CD4-positive, alpha-beta T cell treated with Interleukin-17A for 1 hour (primary cell): ENCODE measurements around the gene RIN1.
"Not testable (repeated sequence)": the region's sequence is repeated elsewhere in the genome, so short reads cannot be mapped to it uniquely, and the experiment has no call there.

Experiments
- DNase-seq: peaks from one replicate; pipeline ENCODE4 v3.0.0-alpha.2; 2020

RIN1 gene

GRCh38 chr11:66336234-66337102 is at the start of gene RIN1:
TSS of gene RIN1 (minus strand) at chr11:66336434. CDS start at chr11:66336402, 32 bp downstream.
- DNase-seq: peak; percentile 64

GRCh38 chr11:66384316-66384715 is 48.1 kb upstream of the RIN1 start:
- DNase-seq: not testable (repeated sequence)

- DNase-seq: not testable (repeated sequence)
Measured at GRCh38 chr11:66380264-66380663, 44.0 kb upstream of the RIN1 start.

GRCh38 chr11:66373690-66374287 is 37.6 kb upstream of the RIN1 start:
- DNase-seq: not testable (repeated sequence)

DNA sequence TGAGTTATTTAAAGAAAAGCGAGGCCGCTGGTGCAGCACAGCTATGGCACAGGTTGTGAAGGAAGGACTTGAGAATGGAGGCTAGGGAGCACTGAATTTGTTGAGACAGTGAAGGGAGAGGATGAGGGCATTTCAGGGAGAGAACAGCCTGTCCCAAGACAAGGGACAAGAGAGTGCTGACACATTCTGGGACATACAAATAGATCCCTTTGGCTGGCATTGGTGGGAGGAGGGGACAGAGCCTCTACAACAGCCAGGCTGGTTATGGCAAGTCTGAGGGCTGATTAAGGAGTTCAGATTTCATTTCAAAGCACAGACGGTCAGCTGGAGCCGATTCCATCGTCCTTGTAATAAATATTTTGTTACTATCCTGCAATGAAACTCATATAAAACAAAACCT is 37.0 kb upstream of the RIN1 start:
- no peak for DNase-seq

DNA sequence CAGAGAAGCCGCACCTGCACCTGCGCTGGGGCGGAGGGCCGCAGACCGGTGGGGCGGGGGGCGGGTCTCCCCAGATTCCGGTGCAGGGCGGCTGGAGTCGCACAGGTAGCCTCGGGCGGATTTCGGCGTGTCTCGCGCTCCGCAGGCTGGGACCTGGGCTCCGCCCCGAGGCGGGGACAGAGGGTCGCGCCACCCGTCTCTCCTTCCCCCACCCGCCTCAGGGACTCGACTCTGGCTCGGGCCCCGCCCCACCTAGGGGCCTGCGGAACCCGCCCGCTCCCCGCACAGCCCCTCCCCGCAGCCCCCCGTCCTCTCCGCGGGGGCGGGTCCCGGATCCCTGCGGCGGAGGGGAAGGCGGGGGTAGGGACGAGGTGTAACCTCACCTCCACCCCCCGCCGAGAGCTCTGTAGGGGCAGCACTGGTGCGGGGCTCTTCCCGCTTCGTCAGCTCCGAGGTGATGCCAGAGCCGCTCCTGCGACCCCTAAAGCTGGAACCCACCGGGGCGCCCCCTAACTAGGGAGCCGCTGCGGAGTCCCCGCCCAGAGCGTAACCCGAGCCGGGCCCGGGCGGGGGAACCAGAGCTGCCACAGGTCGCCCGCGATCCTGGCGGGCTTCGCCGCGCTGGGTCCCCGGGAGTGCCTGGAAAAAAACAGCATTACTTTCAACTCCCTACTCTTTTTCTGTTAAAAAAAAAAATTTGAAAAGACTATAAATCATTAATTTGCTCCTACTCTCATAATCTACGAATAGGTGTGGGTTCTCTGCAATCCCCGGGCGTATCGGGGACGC is 35.6 kb upstream of the RIN1 start, which contains the start of gene SLC29A2:
TSS of gene SLC29A2 (minus strand) at position 134 of the 789 bp plus-strand sequence. CDS start 169 bp downstream, outside the sequence.
- DNase-seq: peak; percentile 81

- DNase-seq: no peak
Measured at GRCh38 chr11:66369073-66369894, 33.0 kb upstream of the RIN1 start.

DNA sequence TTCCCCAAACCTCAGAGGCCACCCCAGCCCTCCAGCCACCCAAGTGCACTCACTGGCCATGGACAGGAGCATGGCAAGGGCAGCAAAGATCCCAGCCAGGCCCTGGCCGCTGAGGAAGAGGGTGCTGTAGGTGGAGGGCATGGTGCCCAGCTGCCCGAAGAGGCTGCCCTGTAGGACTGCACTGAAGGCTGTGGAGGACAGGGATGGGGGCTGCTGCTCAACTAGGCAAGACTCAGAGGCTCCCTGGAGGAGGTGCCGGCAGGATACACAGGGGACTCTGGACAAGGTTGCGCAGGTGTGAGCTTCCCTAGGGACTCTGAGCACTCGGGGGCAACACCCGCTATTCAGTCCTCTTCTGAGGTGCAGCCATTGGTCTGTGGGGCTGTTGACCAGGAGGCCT is 32.2 kb upstream of the RIN1 start:
- DNase-seq: no peak

DNA sequence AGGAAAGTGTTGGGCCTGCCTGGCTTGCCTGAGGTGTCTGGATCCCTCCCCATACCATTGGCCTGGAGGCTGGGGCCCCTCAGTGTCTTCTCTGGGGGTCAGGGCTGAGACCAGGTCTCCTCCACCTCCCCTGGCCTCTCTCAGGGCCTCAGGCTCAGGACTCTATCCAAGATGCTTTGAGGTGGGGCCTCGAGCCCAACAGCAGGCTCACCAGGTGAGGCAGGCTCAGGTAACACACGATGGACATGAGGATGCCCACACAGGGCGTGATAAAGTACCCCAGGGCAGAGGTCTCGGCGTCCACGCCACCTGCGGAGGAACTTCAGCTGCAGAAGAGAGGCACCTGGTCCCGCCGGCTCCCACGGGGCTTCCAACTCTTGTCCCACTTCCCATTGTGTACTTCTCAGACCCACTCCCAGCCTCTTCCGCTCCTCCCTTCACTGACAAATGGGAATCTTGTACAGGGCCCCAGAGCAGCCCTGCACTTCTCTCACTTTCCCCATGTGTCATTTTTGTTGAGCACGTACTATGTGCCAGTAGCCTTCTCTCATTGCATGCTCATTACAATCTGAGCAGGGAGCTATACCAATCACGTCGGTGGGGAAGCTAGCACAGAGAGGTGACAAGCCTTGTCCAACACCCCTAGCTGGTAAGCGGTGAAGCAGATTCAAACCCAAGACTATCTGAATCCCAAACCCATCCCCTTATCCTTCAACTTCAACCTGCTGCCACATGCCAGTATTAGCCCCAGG is 31.5 kb upstream of the RIN1 start:
- no peak for DNase-seq

DNA sequence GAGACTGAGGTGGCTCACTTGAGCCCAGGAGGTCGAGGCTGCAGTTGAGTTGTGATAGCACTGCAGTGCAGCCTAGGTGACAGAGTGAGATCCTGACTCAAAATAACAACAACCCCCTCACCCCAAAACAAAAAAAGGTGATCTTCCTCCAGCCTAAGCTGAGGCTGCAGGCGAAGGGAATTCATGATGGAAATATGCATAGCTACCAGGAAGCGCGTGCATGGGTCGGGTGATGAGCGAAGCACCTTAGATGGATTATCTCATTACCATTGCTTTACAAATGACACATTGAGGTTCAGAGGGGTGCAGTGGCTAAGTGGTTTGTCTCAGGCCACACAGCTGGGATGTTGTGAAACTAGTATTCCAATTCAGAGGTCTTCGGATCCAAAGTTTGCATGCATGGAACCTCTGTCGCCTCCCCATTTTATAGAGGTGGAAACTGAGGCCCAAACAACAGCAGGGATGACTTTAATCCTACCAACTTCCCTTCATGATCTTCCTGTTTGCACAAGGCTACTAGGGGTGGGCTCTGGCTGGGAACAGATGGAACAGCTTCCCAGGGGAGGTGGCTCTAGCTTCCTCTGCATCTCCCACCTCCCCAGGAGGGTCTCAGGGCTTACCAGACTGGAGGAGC is 30.7 kb upstream of the RIN1 start:
- no peak for DNase-seq

- DNase-seq: no peak
Measured at GRCh38 chr11:66365711-66366619, 29.7 kb upstream of the RIN1 start.

- DNase-seq: no peak
Measured at GRCh38 chr11:66365166-66365565, 28.9 kb upstream of the RIN1 start.

DNA sequence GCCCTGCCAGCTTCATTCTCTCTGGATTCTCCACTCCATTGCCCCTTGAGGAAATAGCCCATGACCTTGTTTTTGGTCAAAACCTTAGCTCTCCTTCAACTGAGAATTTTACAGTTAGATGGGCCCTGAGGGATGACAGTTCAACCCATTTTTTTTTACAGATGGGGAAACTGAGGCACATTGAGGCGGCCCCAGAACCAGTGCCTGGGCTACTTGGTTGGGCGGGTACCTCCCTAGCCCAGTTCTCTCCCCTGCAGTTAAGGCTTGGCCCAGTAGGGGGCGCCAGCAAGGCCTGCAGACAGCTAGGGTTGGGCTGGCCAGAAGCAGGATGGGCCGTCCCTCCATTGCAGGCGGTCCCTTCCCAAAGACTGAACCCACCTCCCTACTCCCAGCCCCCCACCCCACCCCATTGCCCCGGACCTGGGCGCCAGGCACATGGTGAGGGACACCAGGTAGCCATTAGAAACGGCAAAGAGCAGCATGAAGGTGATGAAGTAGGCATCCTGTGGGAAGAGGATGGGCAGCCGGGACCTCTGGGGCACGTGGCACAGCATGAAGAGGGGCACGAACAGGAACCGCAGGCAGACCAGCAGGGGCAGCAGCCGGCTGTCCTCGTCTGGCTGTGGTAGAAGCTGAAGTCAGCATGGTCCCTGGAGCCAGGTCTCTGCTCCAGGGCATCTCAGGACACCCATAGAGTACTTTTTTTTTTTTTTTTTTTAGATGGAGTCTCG is 27.7 kb upstream of the RIN1 start:
- DNase-seq: peak; percentile 66

- DNase-seq: no peak
Measured at GRCh38 chr11:66363187-66363601, 27.0 kb upstream of the RIN1 start.

- DNase-seq: no peak
Measured at GRCh38 chr11:66362481-66363147, 26.4 kb upstream of the RIN1 start.

- no peak for DNase-seq
Measured at GRCh38 chr11:66361502-66361941, 25.3 kb upstream of the RIN1 start.

DNA sequence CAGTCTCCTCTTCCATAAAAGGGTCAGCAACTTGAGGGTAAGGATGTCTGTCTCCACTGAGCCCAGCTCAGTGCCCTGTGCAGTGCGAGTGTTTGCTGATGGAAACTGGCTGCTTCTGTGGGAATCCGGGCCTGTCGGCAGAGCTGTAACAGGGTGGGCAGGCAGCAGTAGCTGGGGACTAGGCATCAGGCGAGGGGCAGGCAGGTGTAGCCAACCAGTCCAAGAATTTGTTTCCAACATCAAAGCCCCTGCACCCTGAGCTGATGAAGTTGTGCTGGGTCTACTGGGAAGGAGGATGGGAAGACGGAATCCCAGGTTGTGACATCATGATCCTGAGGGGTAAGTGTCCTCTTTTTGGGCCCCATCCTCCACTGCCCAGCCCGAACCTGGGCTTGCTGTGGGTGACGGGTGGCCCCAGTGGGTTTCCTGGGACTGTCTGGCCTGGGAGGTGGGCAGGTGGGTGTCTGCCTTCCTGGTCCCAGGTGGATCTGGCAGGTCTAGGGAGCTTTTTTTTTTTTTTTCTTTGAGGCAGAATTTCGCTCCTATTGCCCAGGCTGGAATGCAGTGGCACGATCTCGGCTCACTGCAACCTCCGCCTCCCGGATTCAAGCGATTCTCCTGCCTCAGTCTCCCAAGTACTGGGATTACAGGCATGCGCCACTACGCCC is 24.3 kb upstream of the RIN1 start:
- DNase-seq: no peak

- no peak for DNase-seq
Measured at GRCh38 chr11:66359662-66360087, 23.4 kb upstream of the RIN1 start.
